ENCODE data around the gene HNRNPA1. TPM values are rescaled to one million over a fixed set of nuclear protein-coding genes. Genes with fewer than 3 reads are reported as not detected.
A peak's percentile ranks its signal among the peaks of the same experiment; 100 is the strongest.

The HNRNPA1 gene
- total RNA-seq, 1 experiment from 2014 or later: 1,116 TPM

GRCh38 chr12:54287261-54288157 is 7.0 kb downstream of the HNRNPA1 start:
- Histone ChIP-seq H3K9me2 (ENCODE audit: insufficient read depth) (no peaks in the 10 kb centered on the region), H3K4me3 (no peak overlapping the region), H3F3A (ENCODE audit: insufficient read depth, low read depth) (peaks cover 78% of the 10 kb centered on the region), H3K9me3 (ENCODE audit: insufficient read depth, low read depth) (no peaks in the 10 kb centered on the region), H2AFZ (no peak overlapping the region), H3K27ac (peak overlapping the region; percentile 19), H3K36me3 (ENCODE audit: low read depth) (peaks cover 48% of the 10 kb centered on the region), H3K4me1 (replicated peaks; ENCODE audit: insufficient read depth) (peaks cover 30% of the 10 kb centered on the region), H3K27me3 (ENCODE audit: insufficient read depth, low read depth) (no peaks in the 10 kb centered on the region), H4K20me1 (ENCODE audit: insufficient read depth) (peaks cover 55% of the 10 kb centered on the region), H3K4me2 (no peak overlapping the region), H3K79me2 (ENCODE audit: low read depth) (peaks cover 29% of the 10 kb centered on the region)
- CTCF ChIA-PET: interaction anchor here (1.5 kb wide), 1 partner anchor 37 kb away, joined by 5 read pairs; no protein-coding TSS in a partner anchor
- POLR2A ChIA-PET (ENCODE audit: unreplicated experiment): interaction anchor here (0.7 to 0.8 kb wide), 2 partner anchors 16 to 37 kb away, joined by 5 to 10 read pairs; partner anchors contain the start of gene COPZ1
- no peak for DNase-seq
- intact Hi-C loops (cut with micrococcal nuclease; ENCODE audit: unreplicated experiment): no loop called here
- no TSS peak for BruUV-seq (replicated peaks)
- TF ChIP-seq EZH2 (IDR thresholded peaks at IDR 0.05; ENCODE audit: low read depth) (no peak), CTCF (conservative IDR thresholded peaks at IDR 0.05) (no peak)

- Histone ChIP-seq H3K27ac (no peak overlapping the region), H3K36me3 (ENCODE audit: low read depth) (peaks cover 5% of the 10 kb centered on the region), H3K4me2 (no peak overlapping the region), H3K4me3 (no peak overlapping the region), H3K4me1 (replicated peaks; ENCODE audit: insufficient read depth) (no peaks in the 10 kb centered on the region), H3K9me3 (ENCODE audit: insufficient read depth, low read depth) (no peaks in the 10 kb centered on the region), H3K27me3 (ENCODE audit: insufficient read depth, low read depth) (no peaks in the 10 kb centered on the region), H2AFZ (no peak overlapping the region), H3K9me2 (ENCODE audit: insufficient read depth) (no peaks in the 10 kb centered on the region), H3F3A (ENCODE audit: insufficient read depth, low read depth) (peaks cover 39% of the 10 kb centered on the region), H3K79me2 (ENCODE audit: low read depth) (no peaks in the 10 kb centered on the region), H4K20me1 (ENCODE audit: insufficient read depth) (peaks cover 7% of the 10 kb centered on the region)
- TF ChIP-seq CTCF (conservative IDR thresholded peaks at IDR 0.05) (no peak), EZH2 (IDR thresholded peaks at IDR 0.05; ENCODE audit: low read depth) (no peak)
- BruUV-seq (replicated peaks): no TSS peak
- intact Hi-C loops (cut with micrococcal nuclease; ENCODE audit: unreplicated experiment): no loop called here
- ChIA-PET CTCF (interaction anchor here (2.0 kb wide), 1 partner anchor 33 kb away, joined by 8 read pairs; the partner anchor contains the start of gene COPZ1), POLR2A (ENCODE audit: unreplicated experiment) (interaction anchor here (0.8 kb wide), 1 partner anchor 32 kb away, joined by 4 read pairs; the partner anchor contains the start of gene COPZ1)
- no peak for DNase-seq
Measured at GRCh38 chr12:54292083-54292930, 11.8 kb downstream of the HNRNPA1 start.

GRCh38 chr12:54292931-54293241 is 12.4 kb downstream of the HNRNPA1 start:
- no peak for TF ChIP-seq EZH2 (IDR thresholded peaks at IDR 0.05; ENCODE audit: low read depth)
- no peak for TF ChIP-seq CTCF (conservative IDR thresholded peaks at IDR 0.05)
- CTCF ChIA-PET: interaction anchor here (2.0 kb wide), 1 partner anchor 32 kb away, joined by 8 read pairs; the partner anchor contains the start of gene COPZ1
- H3K79me2 ChIP-seq (ENCODE audit: low read depth): no peaks in the 10 kb centered on the region
- H3K4me3 ChIP-seq: no peak overlapping the region
- H2AFZ ChIP-seq: no peak overlapping the region
- no peaks in the 10 kb centered on the region for H3K4me1 ChIP-seq (replicated peaks; ENCODE audit: insufficient read depth)
- H3K27ac ChIP-seq: no peak overlapping the region
- no TSS peak for BruUV-seq (replicated peaks)
- POLR2A ChIA-PET (ENCODE audit: unreplicated experiment): interaction anchor here (0.6 kb wide), 1 partner anchor 9 kb away, joined by 5 read pairs; no protein-coding TSS in a partner anchor
- H3K9me2 ChIP-seq (ENCODE audit: insufficient read depth): no peaks in the 10 kb centered on the region
- peaks cover 34% of the 10 kb centered on the region for H3F3A ChIP-seq (ENCODE audit: insufficient read depth, low read depth)
- H3K4me2 ChIP-seq: no peak overlapping the region
- H3K36me3 ChIP-seq (ENCODE audit: low read depth): no peaks in the 10 kb centered on the region; the same call in 1 of the 2 replicates
- DNase-seq: no peak
- H3K9me3 ChIP-seq (ENCODE audit: insufficient read depth, low read depth): no peaks in the 10 kb centered on the region
- no peaks in the 10 kb centered on the region for H3K27me3 ChIP-seq (ENCODE audit: insufficient read depth, low read depth)
- peaks cover 1% of the 10 kb centered on the region; the same call in 1 of the 2 replicates for H4K20me1 ChIP-seq (ENCODE audit: insufficient read depth)
- intact Hi-C loops (cut with micrococcal nuclease; ENCODE audit: unreplicated experiment): no loop called here
